Activated T-cell treated with anti-CD3 and anti-CD28 coated beads for 24 hours (primary cell): ENCODE data around the gene BPHL.
"Not testable (repeated sequence)": the region's sequence is repeated elsewhere in the genome, so short reads cannot be mapped to it uniquely, and the experiment has no call there.

Experiments used
- DNase-seq: peaks from one replicate; pipeline ENCODE4 v3.0.0-alpha.2; 2020; ENCODE audit warnings: low read depth

Gene BPHL

GRCh38 chr6:3179945-3180344, 61.4 kb downstream of the BPHL start:
- DNase-seq, result not testable (repeated sequence)

- DNase-seq, result no peak
Measured at GRCh38 chr6:3181105-3181504, 62.6 kb downstream of the BPHL start.

DNA sequence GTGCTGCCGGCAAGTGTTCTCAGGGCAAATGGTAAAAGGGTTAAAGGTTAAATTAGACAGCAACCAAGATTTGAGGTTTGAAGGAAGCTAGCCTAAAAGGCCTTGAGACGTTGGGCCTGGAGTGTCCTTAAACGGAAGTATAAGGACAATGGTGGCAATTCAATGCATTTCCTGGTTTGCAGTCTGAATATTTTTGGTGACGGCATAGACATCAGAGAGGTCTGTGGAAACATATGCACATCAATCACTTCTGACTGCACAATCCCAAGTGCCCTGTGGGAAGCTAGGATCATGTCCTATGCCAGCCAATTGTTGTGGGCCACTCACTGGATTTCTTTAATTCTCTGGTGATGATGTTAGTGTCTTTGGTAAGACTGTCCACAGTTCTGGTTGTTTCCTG, 64.6 kb downstream of the BPHL start:
- DNase-seq, result no peak

DNA sequence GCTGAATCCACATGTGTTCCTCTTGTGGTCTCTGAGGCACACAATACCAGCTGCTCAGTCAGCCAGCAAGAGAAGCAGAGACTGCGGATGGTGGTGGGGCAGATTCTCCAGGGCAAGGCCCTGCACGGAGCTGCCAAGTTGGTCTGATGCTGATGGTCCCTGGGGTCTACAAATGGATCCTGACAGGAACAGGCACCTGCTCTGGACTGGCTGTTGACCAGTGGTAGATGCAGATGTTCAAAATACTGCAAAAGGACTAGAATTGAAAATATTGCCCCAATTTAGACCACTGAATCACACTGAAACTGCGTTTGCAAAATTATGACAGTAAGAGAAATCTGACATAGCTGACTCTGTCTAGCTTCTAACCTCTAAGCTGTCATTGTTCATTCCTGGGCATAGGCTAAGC, 68.5 kb downstream of the BPHL start:
- DNase-seq, result no peak

GRCh38 chr6:3188262-3188661, 69.8 kb downstream of the BPHL start:
- no peak for DNase-seq

DNA sequence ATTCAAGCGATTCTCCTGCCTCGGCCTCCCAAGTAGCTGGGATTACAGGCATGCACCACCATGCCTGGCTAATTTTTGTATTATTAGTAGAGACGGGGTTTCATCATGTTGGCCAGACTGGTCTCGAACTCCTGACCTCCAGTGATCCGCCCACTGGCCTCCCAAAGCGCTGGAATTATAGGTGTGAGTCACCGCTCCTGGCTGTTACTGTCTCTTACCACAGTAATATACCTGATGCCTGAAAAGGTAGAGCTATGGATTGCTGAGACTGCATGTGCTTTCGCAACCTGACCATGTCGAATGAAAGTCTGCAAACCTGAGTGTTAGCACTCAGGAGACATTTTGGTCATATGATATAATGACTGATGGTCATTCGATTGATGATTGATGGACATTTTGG, 70.7 kb downstream of the BPHL start:
- DNase-seq, result not testable (repeated sequence)

GRCh38 chr6:3190056-3190455, 71.5 kb downstream of the BPHL start:
- no peak for DNase-seq

DNA sequence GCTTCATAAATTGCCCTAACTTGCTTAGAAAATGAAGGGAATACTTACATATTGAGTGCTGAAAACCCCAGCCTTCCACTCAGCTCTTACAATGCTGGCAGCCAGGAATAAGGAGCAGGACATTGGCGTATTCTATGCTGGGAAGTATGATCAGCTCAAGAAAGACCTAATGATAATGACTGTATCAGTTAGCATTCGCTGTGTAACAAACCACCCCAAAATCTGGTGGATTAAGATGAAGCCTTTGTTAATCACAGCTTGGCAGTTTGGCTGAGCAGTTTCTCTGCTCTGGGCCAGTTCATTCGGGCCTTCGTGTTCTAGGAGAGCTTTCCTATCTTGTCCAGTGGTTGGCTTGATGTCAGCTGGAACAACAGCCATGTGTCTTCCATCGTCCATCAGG, 72.3 kb downstream of the BPHL start:
- DNase-seq, result no peak

DNA sequence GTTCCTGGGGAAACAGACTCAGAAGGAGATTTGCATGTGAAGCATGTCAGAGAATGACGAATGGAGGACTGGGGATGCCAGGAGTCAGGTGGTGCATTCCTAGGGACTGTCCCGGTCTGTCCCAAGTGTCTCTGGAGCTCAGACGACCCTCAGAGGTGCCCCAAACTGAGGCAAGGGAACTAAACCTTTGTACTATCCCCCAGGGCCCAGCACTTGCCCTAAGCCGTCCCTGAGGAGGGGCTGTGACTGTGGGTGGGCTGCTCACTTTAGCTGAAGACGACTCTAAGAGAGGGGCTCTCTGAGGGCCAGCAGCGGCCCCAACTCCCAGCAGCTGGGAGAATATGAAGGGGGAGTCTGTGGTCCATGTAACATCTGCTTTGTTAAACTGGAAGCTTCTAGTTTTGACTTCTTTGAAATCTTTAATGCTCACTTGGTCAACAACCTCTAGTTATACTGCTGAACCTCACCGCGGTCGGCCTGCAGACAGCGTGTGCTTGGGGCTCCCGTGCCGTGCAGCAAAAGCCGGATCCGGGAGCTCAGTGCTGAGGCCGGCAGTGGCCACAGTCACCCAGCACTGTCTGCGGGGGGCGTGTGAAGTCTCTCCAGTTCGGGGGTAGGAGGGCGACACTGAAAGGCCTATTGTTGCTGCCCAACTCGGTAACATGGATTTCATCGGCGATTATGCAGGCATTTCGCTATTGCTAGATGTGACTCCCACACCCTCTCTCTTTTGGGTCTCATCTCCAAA, 74.8 kb downstream of the BPHL start:
- no peak for DNase-seq

DNA sequence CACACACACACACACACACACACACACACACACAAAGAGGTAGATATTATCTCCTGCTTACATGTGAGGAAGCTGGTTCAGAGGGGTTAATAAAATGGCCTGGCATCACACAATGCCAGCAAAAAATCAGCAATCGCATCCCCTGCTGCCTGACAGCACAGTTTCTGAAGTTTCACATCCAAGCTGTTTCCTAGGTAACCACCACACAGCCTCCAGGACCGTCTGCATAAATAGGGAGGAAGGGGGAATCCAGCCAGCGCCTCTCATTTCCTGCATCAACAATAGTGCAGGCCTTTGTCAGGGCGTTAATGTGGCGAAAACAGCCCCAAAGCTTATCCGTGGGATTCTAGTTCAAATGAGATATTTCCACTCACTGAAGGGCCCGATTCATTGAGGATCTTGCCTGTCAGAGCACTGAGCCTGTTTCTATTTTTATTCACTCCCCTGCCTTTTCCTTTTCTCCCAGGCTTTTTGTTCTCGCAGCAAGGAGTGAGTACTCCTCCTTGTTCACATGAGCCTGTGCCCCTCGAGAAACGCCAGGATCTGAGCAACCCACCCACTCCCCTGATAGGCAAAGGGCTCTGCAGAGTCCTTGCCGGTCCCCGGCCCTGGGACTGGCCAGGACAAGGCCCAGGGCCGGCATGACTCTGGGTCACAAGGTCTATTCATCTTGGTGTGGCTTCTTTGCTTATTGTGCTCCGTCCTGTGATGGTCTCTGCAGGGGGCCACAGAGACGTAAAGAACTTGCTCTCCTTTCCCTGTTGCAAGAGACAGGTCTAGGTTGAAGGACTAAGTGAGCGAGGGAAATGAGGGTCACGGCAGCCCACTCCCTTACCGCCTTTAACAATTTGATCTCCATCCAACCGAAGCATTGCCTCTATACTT, 76.3 kb downstream of the BPHL start:
- no peak for DNase-seq

- DNase-seq, result no peak
Measured at GRCh38 chr6:3195420-3195694, 76.8 kb downstream of the BPHL start.

- DNase-seq, result no peak
Measured at GRCh38 chr6:3195695-3196497, 77.4 kb downstream of the BPHL start.

GRCh38 chr6:3196770-3197169, 78.3 kb downstream of the BPHL start:
- no peak for DNase-seq

DNA sequence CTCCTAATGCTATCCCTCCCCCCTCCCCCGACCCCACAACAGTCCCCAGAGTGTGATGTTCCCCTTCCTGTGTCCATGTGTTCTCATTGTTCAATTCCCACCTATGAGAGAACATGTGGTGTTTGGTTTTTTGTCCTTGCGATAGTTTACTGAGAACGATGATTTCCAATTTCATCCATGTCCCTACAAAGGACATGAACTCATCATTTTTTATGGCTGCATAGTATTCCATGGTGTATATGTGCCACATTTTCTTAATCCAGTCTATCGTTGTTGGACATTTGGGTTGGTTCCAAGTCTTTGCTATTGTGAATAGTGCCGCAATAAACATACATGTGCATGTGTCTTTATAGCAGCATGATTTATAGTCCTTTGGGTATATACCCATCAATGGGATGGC, 79.2 kb downstream of the BPHL start:
- not testable (repeated sequence) for DNase-seq

GRCh38 chr6:3199382-3199781, 80.9 kb downstream of the BPHL start:
- no peak for DNase-seq

GRCh38 chr6:3200682-3201081, 82.2 kb downstream of the BPHL start:
- DNase-seq, result no peak

DNA sequence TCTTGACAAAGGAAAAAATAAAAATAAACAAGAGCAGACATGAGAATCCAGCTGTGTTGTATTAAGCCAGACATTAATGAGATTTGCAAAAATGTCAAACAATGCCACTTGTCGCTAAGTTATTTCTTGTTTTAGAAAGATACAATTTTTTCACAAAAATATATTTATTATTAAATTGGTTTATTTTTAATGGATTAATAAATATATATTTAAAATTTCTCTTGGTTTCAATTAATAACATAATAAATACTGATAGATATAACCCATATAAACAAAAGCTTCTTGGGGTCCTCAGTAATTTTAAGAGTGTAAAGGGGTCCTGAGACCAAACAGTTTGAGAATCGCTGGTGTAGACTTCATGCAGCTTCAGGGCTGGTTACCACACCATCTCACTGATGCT, 82.9 kb downstream of the BPHL start:
- no peak for DNase-seq
